Type B pancreatic cell (in vitro differentiated cells): ENCODE data around the gene PPIL6. TPM values are rescaled to one million over a fixed set of nuclear protein-coding genes. Genes with fewer than 3 reads are reported as not detected.

ENCODE experiments used
- DNase-seq: peaks from one replicate; pipeline ENCODE4 v3.0.0; 2021; ENCODE audit warnings: mixed read lengths; ENCODE audit not compliant: unreplicated experiment; ENCODE audit errors: extremely low spot score
- H3K27ac Mint-ChIP-seq: 2 replicates; pipeline ENCODE4 v1.8.0; 2021; ENCODE audit warnings: mild to moderate bottlenecking, mixed read lengths
- H3K27me3 Mint-ChIP-seq: 2 replicates; pipeline ENCODE4 v1.8.0; 2021; ENCODE audit warnings: mixed read lengths
- H3K36me3 Mint-ChIP-seq: 2 replicates; pipeline ENCODE4 v1.8.0; 2021; ENCODE audit warnings: mixed read lengths
- H3K4me1 Mint-ChIP-seq: one replicate; pipeline ENCODE4 v1.8.0; 2021; ENCODE audit warnings: mixed read lengths; ENCODE audit not compliant: unreplicated experiment
- H3K4me3 Mint-ChIP-seq: 2 replicates; pipeline ENCODE4 v1.8.0; 2021; ENCODE audit warnings: mild to moderate bottlenecking, mixed read lengths
- H3K9me3 Mint-ChIP-seq: 2 replicates; pipeline ENCODE4 v1.8.0; 2021; ENCODE audit warnings: mixed read lengths
- total RNA-seq: library from RNA; stranded (reverse); gene quantifications from 2 replicates; pipeline ENCODE4 v1.2.1, GENCODE V29; 2021; ENCODE audit warnings: low replicate concordance
- TF ChIP-seq, protein P1 (sequence below): fragments of 200-600 bp; sonication (generic); conservative IDR thresholded peaks from 2 replicates; pipeline ENCODE4 v1.5.0; 2021; ENCODE audit warnings: antibody characterized with exemption, mild to moderate bottlenecking

Gene PPIL6
- total RNA-seq, 1 donor from 2014 or later = 6.1 TPM

DNA sequence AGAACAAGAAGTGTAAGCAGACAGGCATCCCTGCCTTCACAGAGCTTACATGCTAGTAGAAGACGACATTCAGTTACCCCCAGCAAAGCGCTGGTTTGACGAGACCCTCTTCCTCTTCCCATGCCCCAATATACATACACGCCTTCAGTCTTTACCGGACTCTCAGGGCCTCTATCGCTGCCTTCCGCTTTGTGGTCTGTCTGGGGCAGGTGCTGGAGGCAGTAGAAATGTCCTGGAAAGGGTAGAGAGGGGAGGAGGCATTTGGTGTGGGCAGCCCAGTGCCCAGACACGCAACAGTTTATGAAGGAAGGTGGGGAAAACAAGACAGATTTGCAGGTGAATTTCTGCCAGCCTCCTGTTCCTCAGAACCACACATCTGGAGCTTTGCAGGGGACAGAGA is 6.1 kb upstream of the PPIL6 start:
- TF ChIP-seq, protein P1, sequence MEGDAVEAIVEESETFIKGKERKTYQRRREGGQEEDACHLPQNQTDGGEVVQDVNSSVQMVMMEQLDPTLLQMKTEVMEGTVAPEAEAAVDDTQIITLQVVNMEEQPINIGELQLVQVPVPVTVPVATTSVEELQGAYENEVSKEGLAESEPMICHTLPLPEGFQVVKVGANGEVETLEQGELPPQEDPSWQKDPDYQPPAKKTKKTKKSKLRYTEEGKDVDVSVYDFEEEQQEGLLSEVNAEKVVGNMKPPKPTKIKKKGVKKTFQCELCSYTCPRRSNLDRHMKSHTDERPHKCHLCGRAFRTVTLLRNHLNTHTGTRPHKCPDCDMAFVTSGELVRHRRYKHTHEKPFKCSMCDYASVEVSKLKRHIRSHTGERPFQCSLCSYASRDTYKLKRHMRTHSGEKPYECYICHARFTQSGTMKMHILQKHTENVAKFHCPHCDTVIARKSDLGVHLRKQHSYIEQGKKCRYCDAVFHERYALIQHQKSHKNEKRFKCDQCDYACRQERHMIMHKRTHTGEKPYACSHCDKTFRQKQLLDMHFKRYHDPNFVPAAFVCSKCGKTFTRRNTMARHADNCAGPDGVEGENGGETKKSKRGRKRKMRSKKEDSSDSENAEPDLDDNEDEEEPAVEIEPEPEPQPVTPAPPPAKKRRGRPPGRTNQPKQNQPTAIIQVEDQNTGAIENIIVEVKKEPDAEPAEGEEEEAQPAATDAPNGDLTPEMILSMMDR = no peak
- H3K4me1 Mint-ChIP-seq = no peaks in the 10 kb centered on the region
- H3K4me3 Mint-ChIP-seq = no peak overlapping the region
- no peak overlapping the region for H3K27ac Mint-ChIP-seq
- H3K36me3 Mint-ChIP-seq = peaks cover 15% of the 10 kb centered on the region
- no peak for DNase-seq
- no peaks in the 10 kb centered on the region for H3K9me3 Mint-ChIP-seq
- H3K27me3 Mint-ChIP-seq = no peaks in the 10 kb centered on the region

DNA sequence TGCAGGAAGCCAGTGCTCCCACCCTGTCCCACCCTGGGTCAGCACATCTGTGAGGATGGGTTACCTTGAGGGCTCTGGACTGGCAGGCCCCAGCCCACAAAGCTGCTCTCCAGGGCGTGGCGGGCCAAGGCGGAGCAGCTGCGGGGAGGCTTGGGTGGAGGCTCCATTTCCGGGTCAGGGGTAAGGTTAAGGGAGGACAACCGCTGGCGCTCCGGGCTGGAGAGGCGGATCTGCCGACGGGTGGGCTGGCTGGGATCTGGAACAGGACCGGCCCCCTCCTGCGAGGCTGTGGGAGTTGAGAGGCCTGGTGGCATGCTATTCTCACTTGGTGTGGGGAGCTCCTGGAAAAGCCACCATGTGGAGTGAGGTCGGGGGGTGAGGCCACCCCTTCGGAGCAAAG is 5.6 kb upstream of the PPIL6 start:
- H3K27me3 Mint-ChIP-seq = no peaks in the 10 kb centered on the region
- TF ChIP-seq, protein P1 = no peak
- DNase-seq = no peak
- H3K4me1 Mint-ChIP-seq = no peaks in the 10 kb centered on the region
- H3K9me3 Mint-ChIP-seq = no peaks in the 10 kb centered on the region
- no peak overlapping the region for H3K4me3 Mint-ChIP-seq
- peaks cover 15% of the 10 kb centered on the region for H3K36me3 Mint-ChIP-seq
- H3K27ac Mint-ChIP-seq = no peak overlapping the region

DNA sequence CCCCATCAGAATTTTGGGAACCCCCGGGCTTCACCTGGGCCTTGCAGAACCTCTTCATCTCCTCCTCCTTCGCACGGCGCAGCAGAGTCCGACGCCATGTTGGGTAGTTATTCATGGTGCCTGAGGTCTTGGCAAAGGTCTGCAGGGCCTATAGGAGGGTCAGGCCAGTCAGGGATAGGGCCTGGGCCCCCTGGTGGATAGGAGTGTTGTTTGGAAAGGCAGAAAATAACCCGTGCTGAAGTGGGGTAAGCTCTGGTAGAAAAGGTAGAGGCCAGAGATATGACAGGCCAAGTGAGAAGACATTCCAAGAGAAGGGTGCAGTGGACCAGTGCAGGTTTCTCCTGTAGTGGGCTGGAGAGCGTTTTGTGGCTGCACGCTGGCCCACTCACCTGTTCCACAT is 5.0 kb upstream of the PPIL6 start:
- H3K36me3 Mint-ChIP-seq = peaks cover 15% of the 10 kb centered on the region
- no peak for DNase-seq
- H3K4me3 Mint-ChIP-seq = no peak overlapping the region
- TF ChIP-seq, protein P1 = no peak
- H3K9me3 Mint-ChIP-seq = no peaks in the 10 kb centered on the region
- H3K4me1 Mint-ChIP-seq = no peaks in the 10 kb centered on the region
- no peaks in the 10 kb centered on the region for H3K27me3 Mint-ChIP-seq
- no peak overlapping the region for H3K27ac Mint-ChIP-seq

DNA sequence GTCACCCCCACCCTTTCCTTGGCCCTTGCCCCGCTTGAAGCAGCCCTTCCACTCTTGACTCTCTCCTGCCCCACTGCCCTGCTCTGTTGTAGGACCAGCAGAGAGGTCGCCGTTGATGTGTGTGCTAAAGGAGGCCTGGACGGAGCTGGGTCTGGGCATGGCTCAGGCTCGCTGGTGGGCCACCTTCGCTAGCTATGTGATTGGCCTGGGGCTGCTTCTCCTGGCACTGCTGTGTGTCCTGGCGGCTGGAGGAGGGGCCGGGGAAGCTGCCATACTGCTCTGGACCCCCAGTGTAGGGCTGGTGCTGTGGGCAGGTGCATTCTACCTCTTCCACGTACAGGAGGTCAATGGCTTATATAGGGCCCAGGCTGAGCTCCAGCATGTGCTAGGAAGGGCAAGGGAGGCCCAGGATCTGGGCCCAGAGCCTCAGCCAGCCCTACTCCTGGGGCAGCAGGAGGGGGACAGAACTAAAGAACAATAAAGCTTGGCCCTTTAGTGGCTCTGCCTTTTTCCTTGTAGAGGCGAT is 3.1 kb upstream of the PPIL6 start:
- DNase-seq = no peak
- H3K36me3 Mint-ChIP-seq = peaks cover 15% of the 10 kb centered on the region
- no peak overlapping the region for H3K4me3 Mint-ChIP-seq
- TF ChIP-seq, protein P1 = no peak
- no peaks in the 10 kb centered on the region for H3K9me3 Mint-ChIP-seq
- H3K27me3 Mint-ChIP-seq = no peaks in the 10 kb centered on the region
- H3K27ac Mint-ChIP-seq = no peak overlapping the region
- peaks cover 5% of the 10 kb centered on the region for H3K4me1 Mint-ChIP-seq

DNA sequence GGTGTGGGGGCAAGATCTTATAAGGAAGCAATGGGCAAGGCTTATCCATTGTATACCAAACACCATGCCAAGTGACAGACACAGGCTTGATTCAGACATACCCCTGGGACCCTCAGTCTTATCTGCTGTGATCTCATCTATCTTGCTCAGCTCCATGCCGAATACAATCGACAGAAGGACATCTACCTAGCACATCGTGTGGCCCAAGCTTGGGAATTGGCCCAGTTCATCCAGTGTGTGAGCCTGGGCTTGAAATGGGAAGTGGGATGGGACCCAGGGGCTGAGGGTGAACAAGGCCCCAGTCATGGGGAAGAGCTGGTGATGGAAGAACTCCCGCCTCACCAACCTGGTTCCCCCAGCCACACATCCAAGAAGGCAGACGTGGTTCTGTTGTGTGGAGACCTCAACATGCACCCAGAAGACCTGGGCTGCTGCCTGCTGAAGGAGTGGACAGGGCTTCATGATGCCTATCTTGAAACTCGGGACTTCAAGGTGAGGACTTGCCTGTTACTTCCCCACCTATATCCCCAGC is 2.0 kb upstream of the PPIL6 start:
- TF ChIP-seq, protein P1 = no peak
- DNase-seq = no peak
- H3K27ac Mint-ChIP-seq = no peak overlapping the region
- H3K4me1 Mint-ChIP-seq = peaks cover 5% of the 10 kb centered on the region
- H3K9me3 Mint-ChIP-seq = no peaks in the 10 kb centered on the region
- H3K27me3 Mint-ChIP-seq = no peaks in the 10 kb centered on the region
- H3K4me3 Mint-ChIP-seq = peak overlapping the region; percentile 98
- H3K36me3 Mint-ChIP-seq = peaks cover 15% of the 10 kb centered on the region
